GM21447 (cell line): ENCODE data around the gene ZNF644.

Experiments used
- ATAC-seq: cut with Tn5 transposase; IDR thresholded peaks from one replicate; pipeline ENCODE4 v1.9.1; 2021; ENCODE audit not compliant: unreplicated experiment

Gene ZNF644

GRCh38 chr1:91022518-91022929 lies 689 bp upstream of the ZNF644 start:
- ATAC-seq = peak; percentile 3

DNA sequence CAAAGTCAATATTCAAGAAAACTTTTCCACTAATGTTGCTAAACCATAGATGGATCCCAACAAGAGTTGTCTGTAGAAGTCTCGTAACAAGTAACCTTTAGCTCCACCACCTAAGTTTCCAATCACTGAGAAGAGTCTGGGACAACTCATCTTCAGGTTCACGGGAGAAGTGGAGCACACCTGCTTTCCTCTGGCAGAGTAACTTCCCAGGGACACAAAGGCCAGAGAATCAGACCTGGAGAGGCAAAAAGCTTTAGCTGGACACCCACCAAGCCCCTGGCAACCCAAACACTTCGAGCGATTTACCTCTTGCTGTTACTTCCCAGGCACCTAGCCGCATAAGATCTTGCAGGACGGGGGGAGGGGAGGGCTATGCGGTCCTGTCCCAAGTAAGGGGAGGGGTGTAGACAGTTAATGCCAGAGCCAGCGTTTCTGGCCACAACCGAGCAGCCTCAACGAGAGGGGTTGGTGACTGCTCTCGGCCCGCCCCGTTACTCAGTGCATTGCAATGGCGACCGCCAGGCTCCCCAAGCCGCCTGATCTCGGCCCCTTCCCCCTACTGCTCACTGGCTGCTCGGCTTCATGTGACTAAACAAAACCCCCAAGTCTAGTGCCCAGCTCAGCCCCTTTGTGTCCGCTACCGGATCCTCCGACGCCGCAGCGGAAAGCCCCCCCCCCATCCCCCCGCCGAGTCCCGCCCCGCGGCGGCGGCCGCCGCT lies 709 bp downstream of the ZNF644 start:
- peak; percentile 44 for ATAC-seq

- no peak for ATAC-seq
These were observed 1.3 kb downstream of the ZNF644 start for GRCh38 chr1:91020486-91020885.

DNA sequence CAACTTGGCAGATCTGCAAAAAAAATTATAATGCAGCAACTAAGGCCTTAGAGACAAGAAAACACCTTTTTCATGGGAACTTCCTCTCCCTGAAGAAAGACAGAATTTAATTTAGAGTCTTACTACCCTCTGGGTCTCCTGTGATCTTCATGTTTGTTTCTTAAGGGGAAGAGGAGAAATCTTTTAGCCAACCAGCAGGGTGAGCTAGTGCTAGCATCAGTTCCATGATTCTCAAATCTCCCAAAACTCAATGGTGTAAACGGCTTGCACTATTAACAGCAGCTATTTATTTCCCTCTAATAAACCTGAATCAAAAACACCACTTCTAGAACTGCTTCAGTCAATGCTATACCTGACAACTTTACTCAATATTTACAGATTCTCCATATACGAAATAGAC lies 3.8 kb downstream of the ZNF644 start:
- no peak for ATAC-seq

- no peak for ATAC-seq
These were observed 5.9 kb downstream of the ZNF644 start for GRCh38 chr1:91015794-91016550.

DNA sequence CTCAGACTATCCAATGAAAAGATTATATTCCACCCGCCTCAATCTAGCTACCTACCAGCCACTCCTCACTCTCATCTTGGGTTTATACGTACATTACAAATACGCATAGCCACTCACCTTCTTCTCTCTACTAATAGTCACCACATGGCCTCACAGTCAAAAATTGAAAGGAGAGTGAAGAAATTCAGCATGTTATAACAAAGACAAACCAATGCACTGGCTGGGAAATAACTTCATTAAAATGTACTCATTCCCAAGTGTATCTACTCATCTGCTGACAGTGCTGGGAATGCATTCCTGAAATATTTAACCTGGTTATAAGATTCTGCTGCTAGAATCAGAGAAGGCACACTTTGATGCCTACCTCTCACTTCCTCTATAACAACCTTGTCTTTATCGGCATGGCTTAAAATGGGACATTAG lies 6.5 kb downstream of the ZNF644 start:
- no peak for ATAC-seq

DNA sequence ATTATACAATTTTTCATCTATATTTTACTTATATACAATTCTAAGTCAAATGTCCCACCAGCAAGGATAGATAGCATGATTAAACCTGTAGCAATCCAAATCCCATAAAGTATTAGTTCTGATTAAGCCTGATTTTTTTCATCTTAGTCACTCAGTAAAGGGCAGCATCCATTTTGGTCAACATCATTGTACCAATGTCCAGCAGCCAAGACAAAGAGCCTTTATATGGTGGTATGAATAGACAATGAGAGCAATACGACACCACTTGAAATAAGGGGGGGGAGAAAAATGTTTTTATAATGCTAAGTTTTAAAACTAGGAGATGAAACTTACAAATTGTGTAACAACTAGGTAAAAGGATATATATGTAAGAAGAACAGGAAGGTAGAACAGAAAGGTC lies 7.4 kb downstream of the ZNF644 start:
- no peak for ATAC-seq

DNA sequence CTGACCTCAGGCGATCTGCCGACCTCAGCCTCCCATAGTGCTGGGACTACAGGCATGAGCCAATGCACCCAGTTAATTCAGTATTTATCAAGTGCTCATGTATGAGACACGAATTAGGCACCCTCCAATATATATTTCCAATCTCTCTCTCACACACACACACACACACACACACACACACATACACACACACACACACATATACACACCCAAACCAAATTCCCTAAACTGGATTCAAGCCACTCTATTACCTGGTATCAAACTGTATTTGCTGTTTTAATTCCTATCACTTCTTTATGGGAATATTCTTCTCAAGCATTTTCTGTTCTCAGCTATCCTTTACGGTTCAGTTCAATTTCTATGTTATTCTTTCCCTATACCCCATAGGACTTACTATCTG lies 8.5 kb downstream of the ZNF644 start:
- ATAC-seq = no peak

DNA sequence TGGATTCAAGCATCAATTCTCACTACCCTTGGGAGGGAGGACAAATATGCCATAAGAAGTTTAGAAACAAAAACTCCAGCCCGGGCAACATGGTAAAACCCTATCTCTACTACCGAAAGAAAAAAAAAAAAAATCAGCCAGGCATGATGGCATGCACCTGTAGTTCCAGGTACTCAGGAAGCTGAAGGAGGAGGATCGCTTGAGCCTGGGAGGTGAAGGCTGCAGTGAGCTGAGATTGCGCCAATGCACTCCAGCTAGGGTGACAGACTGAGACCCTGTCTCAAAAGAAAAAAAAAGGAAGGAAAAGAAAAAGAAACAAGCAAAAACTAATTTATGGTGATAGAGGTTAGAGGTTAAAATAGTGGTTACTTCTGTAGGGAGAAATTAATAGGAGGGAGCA lies 9.6 kb downstream of the ZNF644 start:
- ATAC-seq = no peak

DNA sequence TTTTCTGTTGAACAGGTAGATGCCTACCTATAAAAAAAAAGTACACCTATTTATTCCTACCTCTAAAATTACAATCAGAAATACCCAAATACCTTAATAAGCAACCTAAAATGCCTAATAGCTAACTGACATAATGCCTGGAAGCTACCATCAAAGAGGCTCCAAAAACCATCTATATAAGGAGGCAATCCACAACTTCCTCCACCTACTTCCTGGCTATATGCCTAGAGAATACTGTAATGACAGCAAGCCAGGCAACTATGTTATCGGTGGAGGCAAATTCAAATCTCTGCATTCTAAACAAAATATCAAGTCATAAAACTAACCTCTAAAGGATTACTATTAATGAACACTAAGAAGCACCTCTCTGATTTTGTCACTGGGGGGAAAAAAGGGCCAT lies 10.1 kb downstream of the ZNF644 start:
- ATAC-seq = no peak

DNA sequence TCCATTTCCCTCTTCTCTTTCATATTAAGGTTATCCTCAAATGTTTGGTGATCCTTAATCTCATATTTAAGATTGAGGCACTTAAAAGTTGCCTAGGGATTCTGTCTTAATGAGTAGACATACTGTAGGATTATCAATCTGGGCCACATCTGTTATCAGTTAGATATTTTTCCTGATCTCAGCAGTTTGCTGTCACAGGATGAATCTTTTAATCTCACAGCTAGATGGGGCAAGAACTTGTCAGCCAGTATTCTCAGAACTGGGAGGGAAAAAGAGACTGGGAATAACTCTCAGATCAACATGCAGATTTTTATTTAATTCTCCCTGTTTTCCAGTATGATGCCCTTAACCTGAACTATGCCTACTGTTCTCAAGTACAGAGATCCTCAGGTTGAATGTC lies 14.0 kb downstream of the ZNF644 start:
- ATAC-seq = no peak

GRCh38 chr1:91007092-91007491 lies 14.7 kb downstream of the ZNF644 start:
- no peak for ATAC-seq

DNA sequence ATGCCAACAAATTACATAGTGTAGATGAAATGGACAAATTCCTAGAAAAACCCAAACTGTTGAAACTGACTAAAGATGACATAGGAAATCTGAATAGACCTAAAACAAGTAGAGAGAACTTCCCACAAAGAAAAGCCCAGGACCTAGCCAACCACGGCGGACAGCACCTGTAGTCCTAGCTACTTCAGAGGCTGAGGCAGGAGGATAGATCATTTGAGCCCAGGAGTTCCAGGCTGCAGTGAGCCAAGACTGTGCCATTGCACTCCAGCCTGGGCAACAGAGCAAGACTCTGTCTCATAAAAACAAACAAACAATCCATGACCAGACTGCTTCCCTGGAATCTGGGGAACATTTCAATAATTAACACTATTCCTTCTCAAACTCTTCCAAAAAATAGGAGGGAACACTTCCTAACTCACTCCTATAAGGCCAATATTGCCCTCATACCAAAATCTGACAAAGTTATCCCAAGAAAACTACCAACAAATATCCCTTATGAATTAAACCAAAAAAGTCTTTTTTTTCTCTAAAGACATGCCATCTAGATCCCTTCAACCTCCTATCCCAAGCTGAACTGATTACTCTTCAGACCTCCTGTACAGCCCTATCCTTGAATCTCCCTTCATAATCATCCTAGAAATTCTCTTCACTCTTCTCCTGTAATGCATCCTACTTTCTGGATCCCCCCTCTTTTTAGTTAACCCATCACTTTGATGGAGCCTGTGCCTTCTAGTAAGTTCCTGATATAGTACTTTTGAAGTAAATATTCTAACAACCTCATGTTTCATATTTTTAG lies 15.5 kb downstream of the ZNF644 start:
- ATAC-seq = no peak

- ATAC-seq = no peak
These were observed 16.6 kb downstream of the ZNF644 start for GRCh38 chr1:91005285-91005684.

DNA sequence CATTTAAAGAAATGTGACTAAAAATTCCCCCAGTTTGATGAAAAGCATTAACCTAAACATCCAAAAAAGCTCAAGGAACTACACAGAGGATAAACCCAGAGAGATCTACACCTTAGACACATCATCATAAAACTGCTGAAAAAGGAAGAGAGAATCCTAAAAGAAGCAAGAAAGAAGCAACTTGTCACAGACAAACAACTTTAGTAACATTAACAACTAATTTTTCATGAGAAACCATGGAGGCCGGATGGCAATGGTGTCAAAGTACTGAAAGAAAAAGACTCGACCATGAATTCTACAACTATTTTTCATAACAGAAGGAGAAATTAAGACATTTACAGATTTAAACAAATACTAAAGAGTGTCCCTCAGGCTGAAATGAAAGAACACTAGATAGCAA lies 17.7 kb downstream of the ZNF644 start:
- no peak for ATAC-seq

DNA sequence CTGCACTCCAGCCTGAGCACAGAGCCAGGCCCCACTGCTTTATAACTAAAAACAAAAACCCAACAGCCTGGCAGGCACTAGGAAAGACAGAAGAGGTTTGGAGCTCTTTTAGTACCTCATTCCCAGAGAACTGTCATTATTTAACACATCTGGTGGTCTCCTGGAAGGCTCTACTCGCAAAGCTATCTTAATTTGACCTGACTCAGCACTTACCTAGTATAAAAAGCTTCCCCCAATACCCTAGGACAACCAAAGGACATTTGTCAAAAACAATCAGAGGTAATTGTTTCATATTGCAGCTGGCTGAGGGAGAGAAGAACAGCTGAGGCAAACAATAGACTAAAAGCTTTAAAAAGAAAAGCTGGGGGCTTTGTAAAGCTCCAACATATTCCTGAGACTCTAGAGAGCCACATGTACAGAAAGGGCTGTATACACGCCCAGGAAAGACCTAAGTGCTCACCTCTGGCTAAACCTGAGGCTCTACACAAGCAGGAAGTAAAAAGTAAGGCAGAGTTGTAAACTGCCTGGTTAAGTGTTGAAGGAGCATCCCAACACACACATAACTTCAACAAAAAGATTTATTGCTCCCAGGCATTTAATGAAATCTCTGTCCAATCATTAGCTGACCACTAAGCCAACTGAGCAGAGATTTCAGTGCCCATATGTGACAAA lies 25.0 kb downstream of the ZNF644 start:
- ATAC-seq = no peak

- ATAC-seq = no peak
These were observed 26.4 kb downstream of the ZNF644 start for GRCh38 chr1:90995311-90995894.

- ATAC-seq = no peak
These were observed 27.4 kb downstream of the ZNF644 start for GRCh38 chr1:90994461-90994860.

GRCh38 chr1:90993245-90993644 lies 28.6 kb downstream of the ZNF644 start:
- ATAC-seq = no peak

DNA sequence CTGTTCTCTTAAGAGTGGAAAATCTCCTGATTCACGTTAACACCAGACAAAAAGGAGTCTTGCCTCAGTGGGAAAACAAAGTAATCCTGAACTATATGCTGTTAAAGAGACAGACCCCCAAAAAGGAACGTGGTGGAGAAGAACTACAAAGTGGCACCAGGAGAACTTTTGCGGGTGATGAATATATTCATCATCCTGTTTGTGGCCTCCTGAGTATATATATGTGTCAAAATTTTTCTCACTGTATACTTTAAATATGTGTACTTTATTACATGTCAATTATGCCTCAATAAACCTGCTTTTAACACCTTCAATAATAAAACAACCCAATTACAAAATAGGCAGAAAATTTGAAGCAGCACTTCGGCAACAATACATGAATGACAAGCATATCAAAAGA lies 31.1 kb downstream of the ZNF644 start:
- no peak for ATAC-seq

DNA sequence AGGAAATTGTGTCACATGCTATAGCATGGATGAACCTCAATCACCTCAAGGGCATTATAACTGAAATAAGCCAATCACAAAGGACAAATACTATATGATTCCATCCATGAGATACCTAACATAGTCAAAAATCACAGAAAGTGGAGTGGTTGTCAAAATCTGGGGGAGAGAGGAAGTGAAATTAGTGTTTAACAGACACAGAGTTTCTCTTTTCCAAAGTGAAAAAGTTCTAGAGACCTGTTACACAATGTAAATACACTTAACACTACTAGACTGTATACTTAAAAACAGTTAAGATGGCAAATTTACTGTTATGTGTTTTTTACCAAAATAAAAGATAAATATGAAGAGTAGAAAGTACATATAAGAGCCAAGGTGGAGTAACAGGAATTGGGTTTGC lies 31.8 kb downstream of the ZNF644 start:
- ATAC-seq = peak; percentile 61
